GM19438 (cell line): Measurements from ENCODE around the gene ZFP90.
"Not testable (repeated sequence)": the region's sequence is repeated elsewhere in the genome, so short reads cannot be mapped to it uniquely, and the experiment has no call there.

ENCODE experiments used
- ATAC-seq: cut with Tn5 transposase; IDR thresholded peaks from one replicate; pipeline ENCODE4 v1.9.1; 2021; ENCODE audit warnings: low read depth; ENCODE audit not compliant: unreplicated experiment

Gene ZFP90

DNA sequence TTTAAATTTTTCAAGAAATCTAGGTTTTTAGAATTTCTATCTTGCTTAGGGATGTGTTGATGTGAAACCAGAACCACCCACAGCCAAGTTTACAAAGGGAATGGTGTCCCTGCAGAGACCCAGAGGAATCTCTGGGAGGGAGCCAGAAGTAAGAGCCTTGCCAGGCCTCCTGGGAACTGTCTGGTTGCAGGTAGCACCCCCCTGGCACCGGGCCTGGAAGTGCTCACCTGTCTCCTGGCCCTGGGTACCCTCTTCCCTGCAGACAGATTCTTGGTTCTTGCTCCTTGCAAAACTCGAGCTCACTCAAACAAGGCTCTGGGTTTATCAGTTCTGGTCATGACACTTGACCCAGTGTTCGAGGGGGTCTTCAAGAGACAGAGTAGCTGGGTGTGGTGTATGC lies 24.6 kb upstream of the ZFP90 start:
- no peak for ATAC-seq

DNA sequence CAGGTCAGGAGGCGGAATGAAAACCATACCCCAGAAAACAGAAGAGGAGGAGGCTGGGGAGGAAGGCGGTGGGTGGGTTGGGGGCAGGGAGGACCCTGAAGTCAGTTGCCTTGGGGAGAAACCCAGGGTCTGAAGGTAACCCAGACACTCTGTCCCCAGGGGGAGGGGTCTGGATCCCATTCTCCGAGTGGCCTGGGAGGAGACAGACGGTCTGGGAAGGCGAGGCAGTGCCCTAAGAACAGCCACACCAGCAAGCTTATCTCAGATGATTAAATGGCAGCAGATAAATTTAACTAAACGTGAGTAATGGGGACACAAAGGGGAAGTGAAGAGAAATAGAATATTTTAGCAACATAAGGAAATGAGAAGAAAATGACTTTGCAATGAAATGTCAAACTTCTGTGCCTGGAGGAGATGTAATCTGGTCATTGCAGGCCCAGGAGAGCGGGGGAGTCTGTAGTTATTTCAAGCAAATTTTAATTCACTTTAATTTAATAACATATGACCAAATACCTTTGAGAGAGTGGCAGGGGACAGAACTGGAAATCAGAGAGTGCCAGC lies 21.4 kb upstream of the ZFP90 start:
- no peak for ATAC-seq

DNA sequence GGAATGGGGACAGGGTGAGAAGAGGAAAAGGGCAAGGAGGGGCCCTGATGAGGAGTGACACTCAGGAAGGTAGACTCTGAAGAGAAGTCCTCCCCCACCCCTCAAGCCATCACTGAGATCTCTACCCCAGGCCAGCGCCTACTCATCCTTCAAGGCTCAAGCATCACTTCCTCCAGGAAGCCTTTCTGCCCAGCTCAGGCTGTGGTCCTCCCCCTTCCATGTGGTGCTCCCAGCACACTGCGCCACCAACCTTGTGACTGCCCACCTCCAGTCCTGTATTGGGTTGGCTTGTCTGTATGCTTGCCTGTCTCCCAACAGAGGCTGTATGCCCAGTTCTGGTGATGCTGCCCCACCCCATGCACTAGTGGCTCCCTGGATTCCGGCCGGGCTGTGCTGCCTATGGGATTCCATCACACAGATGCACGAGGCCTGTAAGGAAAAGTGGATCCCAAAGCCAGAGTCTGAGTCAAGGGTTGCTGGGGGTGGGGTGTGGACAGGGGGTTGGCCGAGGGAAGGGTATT lies 19.8 kb upstream of the ZFP90 start:
- no peak for ATAC-seq

DNA sequence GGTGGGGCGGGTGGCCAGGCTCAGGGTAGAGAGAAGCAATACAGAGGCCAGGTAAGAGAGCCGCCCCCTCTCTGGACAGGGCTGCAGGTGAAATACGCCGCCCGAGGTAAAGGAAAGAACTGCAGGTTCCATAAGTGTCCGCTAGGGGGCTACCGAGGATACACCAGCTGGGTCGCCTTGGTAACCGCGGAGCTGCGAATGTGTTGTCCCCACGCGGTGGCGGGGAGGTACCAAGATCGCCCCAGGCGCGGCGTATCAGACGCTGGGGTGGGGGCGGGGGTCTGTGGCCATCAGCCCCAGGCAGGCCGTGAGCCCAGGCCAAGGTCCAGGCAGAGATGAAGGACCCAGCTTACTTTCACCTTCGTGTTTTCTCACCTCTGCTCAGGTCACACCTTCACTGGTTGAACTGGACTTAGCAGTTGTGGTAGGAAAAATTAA lies 18.4 kb upstream of the ZFP90 start:
- ATAC-seq: peak; percentile 72

DNA sequence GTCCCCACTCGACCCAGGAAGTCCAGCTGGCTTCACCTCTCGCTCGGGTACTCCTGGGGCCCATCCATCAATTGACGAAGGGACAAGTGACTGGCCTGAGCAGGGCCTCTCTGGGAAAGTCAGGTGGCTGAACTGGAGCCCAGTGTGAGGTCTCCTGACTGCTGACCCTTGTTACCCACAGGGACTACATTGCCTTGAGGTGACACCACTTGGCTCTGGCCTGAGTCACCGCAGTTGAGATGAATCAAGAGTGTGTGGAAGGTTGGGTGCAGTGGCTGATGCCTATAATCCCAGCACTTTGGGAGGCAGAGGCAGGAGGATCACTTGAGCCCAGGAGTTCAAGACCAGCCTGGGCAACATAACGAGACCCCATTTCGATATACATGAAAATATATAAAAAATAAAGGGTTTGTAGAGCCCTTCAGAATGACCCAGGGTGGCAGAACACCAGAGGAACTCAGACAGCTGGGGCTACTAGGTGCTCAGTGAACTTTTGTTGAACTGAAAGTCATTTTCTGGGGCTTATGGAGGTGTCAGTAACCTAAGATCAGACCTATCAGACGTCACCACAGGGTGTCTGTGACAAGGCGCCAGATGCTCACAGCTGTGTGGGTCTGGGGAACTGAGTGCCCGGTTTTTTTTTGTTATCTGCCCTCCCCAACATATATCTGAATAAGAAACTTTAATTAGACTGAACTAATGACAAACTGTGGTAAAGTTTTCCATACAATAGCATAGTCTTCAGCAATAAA lies 14.8 kb upstream of the ZFP90 start:
- no peak for ATAC-seq

DNA sequence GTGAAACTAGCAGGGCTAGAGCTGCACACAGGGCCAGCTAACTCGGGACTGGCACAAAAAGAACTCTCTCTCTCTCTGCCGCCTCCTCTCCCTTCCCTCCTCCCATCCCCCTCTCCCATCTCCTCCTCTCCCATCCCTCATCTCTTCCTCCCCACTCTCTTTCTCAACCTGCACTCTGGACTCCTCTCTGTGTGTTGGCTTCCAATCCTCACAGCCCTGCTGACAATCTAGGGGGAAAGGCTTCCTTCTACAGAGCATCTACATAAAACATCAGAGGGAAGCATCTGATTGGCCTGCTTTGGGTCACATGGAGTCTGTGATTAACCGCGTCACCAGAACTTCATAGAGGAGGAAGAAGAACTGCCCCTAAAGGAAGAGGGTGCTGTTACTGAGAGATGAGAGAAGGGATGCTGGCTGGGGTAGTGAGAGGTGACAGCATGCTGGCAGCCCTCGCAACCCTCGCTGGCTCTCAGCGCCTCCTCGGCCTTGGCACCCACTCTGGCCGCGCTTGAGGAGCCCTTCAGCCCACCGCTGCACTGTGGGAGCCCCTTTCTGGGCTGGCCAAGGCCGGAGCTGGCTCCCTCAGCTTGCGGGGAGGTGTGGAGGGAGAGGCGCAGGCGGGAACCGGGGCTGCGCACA lies 12.8 kb upstream of the ZFP90 start:
- no peak for ATAC-seq

DNA sequence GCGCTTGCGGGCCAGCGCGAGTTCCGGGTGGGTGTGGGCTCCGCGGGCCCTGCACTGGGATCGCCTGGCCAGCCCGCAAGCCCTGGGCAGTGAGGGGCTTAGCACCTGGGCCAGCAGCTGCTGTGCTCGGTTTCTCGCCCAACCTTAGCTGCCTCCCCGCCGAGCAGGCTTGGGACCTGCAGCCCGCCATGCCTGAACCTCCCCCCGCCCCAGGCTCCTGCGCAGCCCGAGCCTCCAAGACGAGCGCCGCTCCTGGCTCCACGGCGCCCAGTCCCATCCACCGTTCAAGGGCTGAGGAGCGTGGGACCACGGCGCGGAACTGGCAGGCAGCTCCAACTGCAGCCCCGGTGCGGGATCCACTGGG lies 12.3 kb upstream of the ZFP90 start:
- ATAC-seq: no peak

DNA sequence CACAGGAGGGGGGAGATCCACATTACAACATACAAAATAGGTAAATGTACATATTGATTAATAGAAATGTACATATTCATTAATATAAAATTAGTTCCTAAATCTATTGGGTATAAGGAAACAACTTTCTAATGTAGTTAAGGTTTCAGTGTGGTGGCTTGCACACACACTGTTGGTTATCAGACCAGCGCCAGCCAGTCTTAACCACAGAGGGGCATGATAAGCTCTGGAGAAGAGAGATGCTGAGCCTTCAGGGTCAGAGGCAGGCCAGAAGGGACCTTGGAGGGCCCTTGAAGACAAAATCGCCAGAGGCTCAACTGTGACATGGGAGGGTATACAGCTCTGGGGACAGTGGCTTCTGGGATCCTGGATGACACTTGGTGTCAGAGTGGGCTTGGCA lies 10.9 kb upstream of the ZFP90 start:
- ATAC-seq: no peak

DNA sequence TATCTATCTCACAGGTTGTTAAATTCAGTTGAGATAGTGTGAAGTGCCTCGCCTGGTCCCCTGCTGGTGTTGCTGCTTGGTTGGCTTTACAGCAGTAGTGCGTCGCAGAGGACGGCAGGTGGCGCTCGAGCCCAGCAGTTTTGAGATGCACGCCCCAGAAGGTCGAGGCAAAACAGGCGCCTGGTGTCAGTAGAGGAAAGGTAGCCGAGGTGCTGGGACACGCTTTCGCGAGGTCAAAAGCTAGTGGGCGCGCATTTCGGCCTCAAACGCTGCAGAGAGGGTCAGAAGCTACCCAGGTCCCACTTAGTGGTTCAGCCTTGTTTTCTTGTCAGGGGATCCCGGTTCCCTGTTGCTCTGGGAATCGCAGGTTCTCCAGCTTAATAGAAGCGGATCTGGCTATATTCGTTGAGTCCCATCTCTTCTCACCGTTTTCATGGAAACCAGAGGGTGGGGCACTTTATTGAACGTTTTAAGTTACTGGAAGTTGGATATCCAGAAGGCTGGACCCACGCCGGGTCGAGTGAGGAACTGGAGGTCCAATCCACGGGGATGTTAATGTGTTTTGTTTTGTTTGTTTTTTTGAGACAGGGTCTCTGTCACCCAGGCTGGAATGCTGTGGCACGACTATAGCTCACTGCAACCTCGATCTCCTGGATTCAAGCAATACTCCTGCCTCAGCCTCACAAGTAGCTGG lies 10.3 kb upstream of the ZFP90 start:
- no peak for ATAC-seq

DNA sequence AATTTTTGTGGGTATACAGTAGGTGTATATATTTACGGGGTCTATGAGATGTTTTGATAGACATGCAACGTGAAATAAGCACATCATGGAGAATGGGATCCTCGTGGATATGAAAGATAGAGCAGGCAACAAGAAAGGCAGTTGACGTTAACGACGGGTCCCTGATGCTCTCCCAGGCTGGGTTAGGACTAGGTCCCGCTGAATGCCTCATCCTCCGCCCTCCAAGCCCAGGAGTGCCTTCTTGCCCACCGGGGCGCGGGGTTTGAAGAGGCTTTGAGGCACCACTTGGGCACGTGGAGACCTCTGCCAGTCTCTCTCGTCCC lies 9.5 kb upstream of the ZFP90 start:
- ATAC-seq: peak; percentile 29

DNA sequence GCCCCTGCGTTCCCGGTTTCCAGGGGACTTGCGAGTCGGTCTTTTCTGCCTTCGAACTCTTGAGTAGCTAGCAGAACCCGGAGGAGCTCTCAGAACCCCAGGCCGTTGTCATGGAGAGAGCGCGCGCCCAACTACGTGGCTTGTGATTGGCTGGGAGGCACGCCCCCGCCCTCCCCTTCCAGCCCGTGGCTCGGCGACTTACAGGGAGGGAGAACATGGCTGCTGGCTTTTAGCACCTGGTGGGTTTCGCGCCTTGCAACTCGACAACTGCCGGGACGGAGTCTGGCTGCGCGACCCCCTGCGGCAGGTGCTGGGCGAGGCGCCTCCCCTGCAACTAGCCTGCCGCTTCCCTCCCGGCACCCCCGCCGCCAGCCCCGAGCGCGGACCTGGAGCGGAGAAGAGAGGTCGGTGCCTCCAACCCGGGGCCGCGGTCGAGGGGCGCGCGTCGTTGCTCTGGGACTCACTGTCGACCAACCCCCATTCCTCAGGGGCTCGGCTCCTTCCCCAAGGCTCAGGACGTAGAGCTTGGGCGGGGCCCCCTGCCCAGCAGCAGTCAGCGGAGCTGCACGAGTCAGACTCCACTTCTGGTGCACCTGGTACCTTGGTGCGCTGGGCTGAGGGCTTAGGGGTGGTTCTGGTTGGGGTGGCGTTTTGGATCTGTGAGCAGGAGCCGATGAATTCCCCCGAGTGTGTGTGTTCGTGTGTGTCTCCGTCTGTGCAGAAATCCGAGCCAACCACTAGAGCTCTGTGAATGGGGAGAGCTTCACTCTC lies 9.0 kb upstream of the ZFP90 start:
- peak; percentile 86 for ATAC-seq

DNA sequence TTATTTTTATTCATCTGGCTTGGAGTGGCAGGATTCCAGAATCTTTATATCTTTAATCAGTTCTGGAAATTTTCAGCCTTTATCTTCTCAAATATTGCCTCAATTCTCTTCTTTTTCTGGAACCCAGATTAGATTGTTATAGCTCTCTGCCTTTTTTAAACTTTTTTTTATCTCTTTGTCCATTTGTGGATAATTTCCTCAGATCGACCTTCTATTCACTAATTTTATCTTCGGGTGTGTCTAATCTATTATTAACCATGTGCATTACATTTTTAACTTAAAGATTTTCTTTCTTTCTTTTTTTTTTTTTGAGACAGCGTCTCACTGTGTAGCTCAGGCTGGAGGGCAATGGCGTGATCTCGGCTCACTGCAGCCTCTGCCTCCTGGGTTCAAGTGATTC lies 5.2 kb upstream of the ZFP90 start:
- ATAC-seq: no peak

DNA sequence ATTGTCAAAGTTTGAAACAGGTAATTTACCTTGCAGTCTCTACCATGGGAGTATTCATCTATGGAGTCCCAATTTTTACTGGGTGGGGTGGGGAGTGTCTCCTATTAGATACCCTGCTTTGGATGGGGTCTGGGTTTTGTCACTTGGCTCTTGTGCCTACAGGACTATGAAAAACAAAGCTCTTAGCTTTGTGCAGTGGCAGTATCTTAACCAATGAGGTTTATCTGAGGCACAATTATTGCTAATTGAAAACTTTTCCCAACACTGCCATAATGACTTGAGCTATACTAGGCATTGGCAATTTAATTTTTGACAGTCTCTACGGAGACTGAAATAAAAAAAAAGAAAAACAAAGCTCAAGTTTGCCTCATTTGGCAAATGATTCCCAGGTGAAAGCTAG lies 3.8 kb upstream of the ZFP90 start:
- no peak for ATAC-seq

DNA sequence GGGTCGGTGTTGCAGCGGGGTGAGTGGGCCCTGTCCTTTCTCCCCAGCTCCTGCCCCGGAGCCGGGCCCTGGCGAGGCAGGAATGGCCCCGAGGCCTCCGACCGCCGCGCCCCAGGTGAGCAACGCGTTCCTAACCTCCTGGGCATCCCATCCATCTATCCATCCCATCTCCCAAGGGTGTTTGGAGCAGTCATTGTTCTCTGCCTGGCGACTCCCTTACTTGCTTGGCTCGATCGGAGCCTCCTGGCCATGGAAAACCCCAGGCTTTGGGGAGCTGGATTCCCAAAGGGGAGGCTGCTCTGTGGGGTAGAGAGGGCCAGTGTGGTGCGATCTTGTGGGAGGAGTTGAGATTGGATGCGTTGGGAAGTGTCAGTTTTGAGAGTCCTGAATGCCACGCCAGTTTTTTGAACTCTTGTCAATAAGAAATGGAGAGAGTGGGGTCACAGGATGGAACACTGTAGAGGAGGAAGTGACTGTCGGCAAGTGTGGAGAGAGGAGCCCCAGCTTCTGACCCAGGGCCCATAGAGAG lies 684 bp downstream of the ZFP90 start:
- ATAC-seq: peak; percentile 15

DNA sequence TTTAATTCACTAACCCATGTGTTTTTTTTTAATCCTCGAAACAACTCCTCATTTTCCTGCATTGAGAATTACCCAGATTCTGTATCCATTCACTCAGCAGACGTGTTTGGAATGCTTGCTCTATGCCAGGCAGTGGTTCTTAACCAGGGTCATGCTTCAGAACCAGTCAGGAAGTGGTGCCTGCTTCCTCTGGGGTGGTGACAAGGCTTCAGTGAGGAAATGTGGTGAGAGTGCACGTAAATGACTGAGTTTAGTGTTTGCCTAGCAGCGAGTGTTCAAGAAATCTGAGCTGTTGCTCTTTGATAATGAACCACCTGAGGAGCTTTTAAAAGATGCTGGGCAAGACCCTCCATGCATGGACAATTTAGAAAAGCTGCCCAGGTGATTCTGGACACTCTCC lies 9.9 kb downstream of the ZFP90 start:
- no peak for ATAC-seq

DNA sequence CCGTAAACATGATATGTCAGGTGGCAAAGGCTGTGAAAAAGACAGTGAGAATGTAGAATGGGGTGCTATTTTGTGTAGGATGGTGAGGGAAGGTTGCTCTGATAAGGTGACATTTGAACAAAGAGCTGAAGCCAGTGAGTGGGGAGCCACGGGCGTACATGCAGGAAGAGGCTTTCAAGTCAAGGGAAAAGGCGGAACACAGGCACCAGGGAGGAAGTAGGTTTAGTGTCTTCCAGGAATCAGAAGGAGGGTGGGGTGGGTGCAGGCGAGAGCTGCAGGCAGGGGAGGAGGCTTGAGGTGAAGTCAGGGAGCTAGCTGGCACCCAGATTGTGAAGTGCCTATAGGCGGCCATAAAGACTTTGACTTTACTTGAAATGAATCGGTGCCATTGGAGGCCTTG lies 14.1 kb downstream of the ZFP90 start:
- no peak for ATAC-seq

DNA sequence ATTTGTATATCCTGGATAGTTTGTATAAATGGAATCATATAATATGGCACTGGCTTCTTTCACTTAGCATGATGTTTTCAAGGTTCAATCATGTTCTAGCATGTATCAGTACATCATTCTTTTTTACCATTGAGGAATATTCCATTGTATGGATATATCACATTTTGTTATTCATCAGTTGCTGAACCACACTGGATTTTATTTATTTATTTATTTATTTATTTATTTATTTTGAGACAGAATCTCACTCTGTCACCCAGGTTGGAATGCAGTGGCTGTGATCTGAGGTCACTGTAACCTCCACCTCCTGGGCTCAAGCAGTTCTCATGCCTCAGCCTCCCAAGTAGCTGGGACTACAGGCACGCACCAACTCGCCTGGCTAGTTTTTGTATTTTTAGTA lies 21.2 kb downstream of the ZFP90 start:
- ATAC-seq: not testable (repeated sequence)

DNA sequence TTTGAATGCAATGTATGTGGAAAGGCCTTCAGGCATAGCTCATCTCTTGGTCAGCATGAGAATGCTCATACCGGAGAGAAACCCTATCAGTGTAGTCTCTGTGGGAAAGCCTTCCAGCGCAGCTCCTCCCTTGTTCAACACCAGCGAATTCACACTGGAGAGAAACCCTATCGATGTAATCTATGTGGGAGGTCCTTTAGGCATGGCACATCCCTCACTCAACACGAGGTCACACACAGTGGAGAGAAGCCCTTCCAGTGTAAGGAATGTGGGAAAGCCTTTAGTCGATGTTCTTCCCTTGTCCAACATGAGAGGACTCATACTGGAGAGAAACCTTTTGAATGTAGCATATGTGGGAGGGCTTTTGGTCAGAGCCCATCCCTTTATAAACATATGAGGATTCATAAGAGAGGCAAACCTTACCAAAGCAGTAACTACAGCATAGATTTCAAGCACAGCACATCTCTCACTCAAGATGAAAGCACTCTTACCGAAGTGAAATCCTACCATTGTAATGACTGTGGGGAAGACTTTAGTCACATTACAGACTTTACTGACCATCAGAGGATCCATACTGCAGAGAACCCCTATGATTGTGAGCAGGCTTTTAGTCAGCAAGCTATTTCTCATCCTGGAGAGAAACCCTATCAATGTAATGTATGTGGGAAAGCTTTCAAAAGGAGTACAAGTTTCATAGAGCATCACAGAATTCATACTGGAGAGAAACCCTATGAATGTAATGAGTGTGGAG lies 24.7 kb downstream of the ZFP90 start:
- ATAC-seq: no peak

DNA sequence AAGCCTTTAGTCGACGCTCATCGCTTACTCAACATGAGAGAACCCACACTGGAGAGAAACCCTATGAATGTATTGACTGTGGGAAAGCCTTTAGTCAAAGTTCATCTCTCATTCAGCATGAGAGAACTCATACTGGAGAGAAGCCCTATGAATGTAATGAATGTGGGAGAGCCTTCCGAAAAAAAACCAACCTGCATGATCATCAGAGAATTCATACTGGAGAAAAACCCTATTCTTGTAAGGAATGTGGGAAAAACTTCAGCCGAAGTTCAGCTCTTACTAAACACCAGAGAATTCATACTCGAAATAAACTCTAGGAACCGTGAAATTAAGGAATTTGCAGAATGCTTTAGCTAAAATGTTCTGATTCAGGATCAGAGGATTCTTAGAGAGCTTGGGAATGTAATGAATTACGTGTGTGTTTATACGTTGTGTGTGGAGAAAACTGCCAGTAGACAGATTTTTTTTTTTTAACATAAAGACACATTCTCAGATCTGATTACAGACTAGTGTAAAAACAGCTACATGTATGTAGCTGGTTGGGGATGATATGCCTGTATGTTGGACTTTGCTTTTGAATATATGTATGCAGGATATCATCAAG lies 25.4 kb downstream of the ZFP90 start:
- no peak for ATAC-seq
